OCI-LY3 (cell line): ENCODE results near the gene LAMA3.

Source experiments
- H2AFZ ChIP-seq: fragments of 200-600, 300-600 bp; shearing (Covaris generic); 2 replicates; pipeline ENCODE4 v1.6.0; 2014; ENCODE audit warnings: antibody characterized with exemption, low read depth, low read length
- H3K27ac ChIP-seq: fragments of 200-600, 300-600 bp; sonication (generic); 2 replicates; pipeline ENCODE4 v1.5.1; 2014; ENCODE audit warnings: mild to moderate bottlenecking, low read length, moderate library complexity, mixed read lengths
- H3K27me3 ChIP-seq: fragments of 200-600, 300-600 bp; sonication (generic); 2 replicates; pipeline ENCODE4 v1.6.1; 2014; ENCODE audit warnings: low read depth, low read length, mixed read lengths
- H3K36me3 ChIP-seq: fragments of 200-600, 300-600 bp; sonication (generic); replicated peaks from 2 replicates; pipeline ENCODE3; 2014; ENCODE audit warnings: low read depth, low read length, mixed read lengths
- H3K4me1 ChIP-seq: fragments of 300-600, 200-600 bp; sonication (generic); 2 replicates; pipeline ENCODE4 v1.6.1; 2014; ENCODE audit warnings: low read length, mixed read lengths
- H3K4me2 ChIP-seq: fragments of 200-600, 300-600 bp; sonication (generic); 2 replicates; pipeline ENCODE4 v1.6.1; 2014; ENCODE audit warnings: low read length, mixed read lengths
- H3K4me3 ChIP-seq: fragments of 300-600, 200-600 bp; sonication (generic); 2 replicates; pipeline ENCODE4 v1.5.1; 2014; ENCODE audit warnings: antibody characterized with exemption, mild to moderate bottlenecking, low read length, moderate library complexity
- H3K79me2 ChIP-seq: fragments of 300-600, 200-600 bp; shearing (Covaris generic); 2 replicates; pipeline ENCODE4 v1.6.1; 2014; ENCODE audit warnings: mild to moderate bottlenecking, low read length, mixed read lengths
- H3K9ac ChIP-seq: fragments of 300-600, 200-600 bp; shearing (Covaris generic); 2 replicates; pipeline ENCODE4 v1.6.0; 2014; ENCODE audit warnings: mild to moderate bottlenecking, low read length, moderate library complexity
- H3K9me3 ChIP-seq: fragments of 200-600, 300-600 bp; shearing (Covaris generic); 2 replicates; pipeline ENCODE4 v1.6.1; 2014; ENCODE audit warnings: low read length, mixed read lengths; ENCODE audit not compliant: insufficient read depth
- H4K20me1 ChIP-seq: fragments of 200-600, 300-600 bp; sonication (generic); 2 replicates; pipeline ENCODE4 v1.6.1; 2016; ENCODE audit warnings: low read length, mixed read lengths; ENCODE audit not compliant: insufficient read depth
- EZH2phosphoT487 ChIP-seq: fragments of 200-600 bp; shearing (Covaris generic); IDR thresholded peaks from 2 replicates; pipeline ENCODE4 v1.6.1; 2018; ENCODE audit warnings: antibody characterized with exemption, mixed run types, low read depth
- TF ChIP-seq, protein P1 (sequence below): fragments of 200-600, 300-600 bp; sonication (generic); IDR thresholded peaks from 2 replicates; pipeline ENCODE4 v1.5.1; 2014; ENCODE audit warnings: antibody characterized with exemption, low read length, low read depth

The LAMA3 gene

GRCh38 chr18:23643815-23644490, 45.3 kb upstream of the LAMA3 start:
- no peaks in the 10 kb centered on the region for H4K20me1 ChIP-seq
- TF ChIP-seq, protein P1, sequence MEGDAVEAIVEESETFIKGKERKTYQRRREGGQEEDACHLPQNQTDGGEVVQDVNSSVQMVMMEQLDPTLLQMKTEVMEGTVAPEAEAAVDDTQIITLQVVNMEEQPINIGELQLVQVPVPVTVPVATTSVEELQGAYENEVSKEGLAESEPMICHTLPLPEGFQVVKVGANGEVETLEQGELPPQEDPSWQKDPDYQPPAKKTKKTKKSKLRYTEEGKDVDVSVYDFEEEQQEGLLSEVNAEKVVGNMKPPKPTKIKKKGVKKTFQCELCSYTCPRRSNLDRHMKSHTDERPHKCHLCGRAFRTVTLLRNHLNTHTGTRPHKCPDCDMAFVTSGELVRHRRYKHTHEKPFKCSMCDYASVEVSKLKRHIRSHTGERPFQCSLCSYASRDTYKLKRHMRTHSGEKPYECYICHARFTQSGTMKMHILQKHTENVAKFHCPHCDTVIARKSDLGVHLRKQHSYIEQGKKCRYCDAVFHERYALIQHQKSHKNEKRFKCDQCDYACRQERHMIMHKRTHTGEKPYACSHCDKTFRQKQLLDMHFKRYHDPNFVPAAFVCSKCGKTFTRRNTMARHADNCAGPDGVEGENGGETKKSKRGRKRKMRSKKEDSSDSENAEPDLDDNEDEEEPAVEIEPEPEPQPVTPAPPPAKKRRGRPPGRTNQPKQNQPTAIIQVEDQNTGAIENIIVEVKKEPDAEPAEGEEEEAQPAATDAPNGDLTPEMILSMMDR: no peak
- TF ChIP-seq EZH2phosphoT487: no peak
- no peak overlapping the region for H2AFZ ChIP-seq
- H3K27ac ChIP-seq: no peak overlapping the region
- no peak overlapping the region for H3K9ac ChIP-seq
- no peaks in the 10 kb centered on the region for H3K27me3 ChIP-seq
- no peaks in the 10 kb centered on the region for H3K79me2 ChIP-seq
- H3K4me3 ChIP-seq: no peak overlapping the region
- H3K4me1 ChIP-seq: no peaks in the 10 kb centered on the region
- no peaks in the 10 kb centered on the region for H3K9me3 ChIP-seq
- no peak overlapping the region for H3K4me2 ChIP-seq
- no peaks in the 10 kb centered on the region for H3K36me3 ChIP-seq

GRCh38 chr18:23645568-23646175, 43.6 kb upstream of the LAMA3 start:
- no peaks in the 10 kb centered on the region for H3K27me3 ChIP-seq
- no peaks in the 10 kb centered on the region for H3K9me3 ChIP-seq
- no peak overlapping the region for H3K9ac ChIP-seq
- no peaks in the 10 kb centered on the region for H4K20me1 ChIP-seq
- no peak overlapping the region for H3K27ac ChIP-seq
- TF ChIP-seq, protein P1: no peak
- TF ChIP-seq EZH2phosphoT487: no peak
- H3K4me1 ChIP-seq: no peaks in the 10 kb centered on the region
- no peak overlapping the region for H2AFZ ChIP-seq
- no peak overlapping the region for H3K4me2 ChIP-seq
- no peak overlapping the region for H3K4me3 ChIP-seq
- no peaks in the 10 kb centered on the region for H3K79me2 ChIP-seq
- no peaks in the 10 kb centered on the region for H3K36me3 ChIP-seq

DNA sequence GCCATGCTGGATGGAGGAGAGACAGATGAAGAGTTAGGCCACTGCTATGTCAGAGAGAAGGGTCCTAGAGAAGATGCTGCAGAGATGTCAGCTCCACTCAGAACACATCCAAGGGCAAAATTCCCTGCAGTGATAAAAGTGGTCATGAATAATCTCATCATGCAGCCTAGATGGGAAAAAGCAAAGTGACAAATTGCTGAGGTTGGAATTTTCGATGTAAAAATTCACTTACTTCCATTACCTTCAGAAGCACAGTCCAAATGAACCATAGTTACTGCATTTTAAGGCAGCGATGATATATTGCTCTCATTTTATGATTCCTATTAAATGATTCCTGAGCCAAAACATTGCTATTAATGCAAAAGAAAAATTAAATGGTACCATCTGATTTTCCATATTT, 43.0 kb upstream of the LAMA3 start:
- H3K27ac ChIP-seq: no peak overlapping the region
- H3K9ac ChIP-seq: no peak overlapping the region
- no peak overlapping the region for H3K4me2 ChIP-seq

DNA sequence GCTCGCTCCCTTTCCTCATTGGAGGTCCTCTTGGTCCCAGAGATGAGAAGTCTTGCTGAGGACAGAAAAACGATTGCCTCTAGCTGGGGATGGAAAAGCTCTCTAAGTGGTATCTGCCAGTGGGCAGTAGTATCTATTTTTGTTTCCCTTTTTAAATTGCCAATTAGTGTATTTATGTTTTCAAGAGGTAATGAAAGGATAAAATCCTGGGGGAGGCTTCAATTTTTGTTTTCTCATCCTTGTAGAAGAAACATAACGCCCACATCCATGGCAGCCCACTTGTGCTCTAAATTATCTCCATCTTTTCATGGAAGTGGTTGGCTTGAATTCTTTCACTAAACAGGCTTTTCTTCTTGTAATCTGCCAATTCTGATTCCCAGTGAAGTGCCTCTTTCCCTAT, 40.8 kb upstream of the LAMA3 start:
- no peak overlapping the region for H3K4me2 ChIP-seq
- no peaks in the 10 kb centered on the region for H3K79me2 ChIP-seq
- TF ChIP-seq, protein P1: no peak
- TF ChIP-seq EZH2phosphoT487: no peak
- H3K9me3 ChIP-seq: no peaks in the 10 kb centered on the region
- no peaks in the 10 kb centered on the region for H3K4me1 ChIP-seq
- no peak overlapping the region for H2AFZ ChIP-seq
- H3K27ac ChIP-seq: no peak overlapping the region
- no peaks in the 10 kb centered on the region for H3K27me3 ChIP-seq
- H4K20me1 ChIP-seq: no peaks in the 10 kb centered on the region
- no peak overlapping the region for H3K9ac ChIP-seq
- H3K36me3 ChIP-seq: no peaks in the 10 kb centered on the region
- no peak overlapping the region for H3K4me3 ChIP-seq

More for the DNA sequence above, 43.0 kb upstream of the LAMA3 start:
- no peaks in the 10 kb centered on the region for H3K4me1 ChIP-seq
- no peak overlapping the region for H2AFZ ChIP-seq
- no peaks in the 10 kb centered on the region for H4K20me1 ChIP-seq
- no peaks in the 10 kb centered on the region for H3K9me3 ChIP-seq
- TF ChIP-seq, protein P1: no peak
- TF ChIP-seq EZH2phosphoT487: no peak
- no peaks in the 10 kb centered on the region for H3K79me2 ChIP-seq
- H3K4me3 ChIP-seq: no peak overlapping the region
- H3K27me3 ChIP-seq: no peaks in the 10 kb centered on the region
- H3K36me3 ChIP-seq: no peaks in the 10 kb centered on the region
